BLaER1 (cell line): ENCODE measurements around the gene JOSD2.
A peak's percentile ranks its signal among the peaks of the same experiment; 100 is the strongest.

ENCODE experiments used
- H3K27ac ChIP-seq: shearing (Covaris generic); formaldehyde crosslinking; 2 replicates; pipeline ENCODE4 v1.8.1; 2022
- H3K27me3 ChIP-seq: shearing (Covaris generic); formaldehyde crosslinking; 2 replicates; pipeline ENCODE4 v1.8.1; 2022
- H3K36me3 ChIP-seq: shearing (Covaris generic); formaldehyde crosslinking; 2 replicates; pipeline ENCODE4 v1.8.1; 2022
- H3K4me1 ChIP-seq: shearing (Covaris generic); formaldehyde crosslinking; 2 replicates; pipeline ENCODE4 v1.8.1; 2022
- H3K4me2 ChIP-seq: shearing (Covaris generic); formaldehyde crosslinking; 2 replicates; pipeline ENCODE4 v1.8.1; 2022
- H3K4me3 ChIP-seq: shearing (Covaris generic); formaldehyde crosslinking; 2 replicates; pipeline ENCODE4 v1.8.1; 2022
- H3K9ac ChIP-seq: shearing (Covaris generic); formaldehyde crosslinking; 2 replicates; pipeline ENCODE4 v1.8.1; 2022
- H3K9me3 ChIP-seq: shearing (Covaris generic); formaldehyde crosslinking; 2 replicates; pipeline ENCODE4 v1.8.1; 2022
- H4K20me1 ChIP-seq: shearing (Covaris generic); formaldehyde crosslinking; 2 replicates; pipeline ENCODE4 v1.8.1; 2022
- Cebpa-rat ChIP-seq: shearing (Covaris generic); IDR thresholded peaks from 2 replicates; pipeline ENCODE4 v1.8.1; 2022

Gene JOSD2

DNA sequence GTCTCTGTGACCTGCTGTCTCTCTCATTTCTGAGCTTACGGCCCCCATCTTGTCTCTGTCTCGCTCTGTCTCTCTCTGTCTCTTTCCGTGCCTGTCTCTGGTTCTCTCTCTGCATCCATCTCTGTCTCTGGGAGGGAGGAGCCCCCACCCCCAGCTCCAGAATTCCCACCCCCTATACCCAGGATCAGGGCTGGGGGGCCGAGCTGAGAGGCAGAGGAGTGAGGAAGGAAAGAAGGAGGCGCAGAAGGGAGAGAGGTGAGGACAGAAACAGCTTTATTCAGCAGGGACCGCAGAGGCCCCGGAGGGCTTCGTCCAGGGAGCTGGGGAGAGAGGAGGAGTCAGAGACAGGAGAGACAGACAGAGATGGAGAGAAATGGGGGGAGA lies 14.0 kb downstream of the JOSD2 start:
- TF ChIP-seq Cebpa-rat = no peak
- no peak overlapping the region for H3K9ac ChIP-seq
- H3K4me2 ChIP-seq = no peak overlapping the region
- H3K36me3 ChIP-seq = no peaks in the 10 kb centered on the region
- no peaks in the 10 kb centered on the region for H4K20me1 ChIP-seq
- no peak overlapping the region for H3K27ac ChIP-seq
- no peaks in the 10 kb centered on the region for H3K9me3 ChIP-seq
- H3K27me3 ChIP-seq = peaks cover 7% of the 10 kb centered on the region; the same call in 1 of the 2 replicates
- no peak overlapping the region for H3K4me3 ChIP-seq
- H3K4me1 ChIP-seq = peaks cover 36% of the 10 kb centered on the region

DNA sequence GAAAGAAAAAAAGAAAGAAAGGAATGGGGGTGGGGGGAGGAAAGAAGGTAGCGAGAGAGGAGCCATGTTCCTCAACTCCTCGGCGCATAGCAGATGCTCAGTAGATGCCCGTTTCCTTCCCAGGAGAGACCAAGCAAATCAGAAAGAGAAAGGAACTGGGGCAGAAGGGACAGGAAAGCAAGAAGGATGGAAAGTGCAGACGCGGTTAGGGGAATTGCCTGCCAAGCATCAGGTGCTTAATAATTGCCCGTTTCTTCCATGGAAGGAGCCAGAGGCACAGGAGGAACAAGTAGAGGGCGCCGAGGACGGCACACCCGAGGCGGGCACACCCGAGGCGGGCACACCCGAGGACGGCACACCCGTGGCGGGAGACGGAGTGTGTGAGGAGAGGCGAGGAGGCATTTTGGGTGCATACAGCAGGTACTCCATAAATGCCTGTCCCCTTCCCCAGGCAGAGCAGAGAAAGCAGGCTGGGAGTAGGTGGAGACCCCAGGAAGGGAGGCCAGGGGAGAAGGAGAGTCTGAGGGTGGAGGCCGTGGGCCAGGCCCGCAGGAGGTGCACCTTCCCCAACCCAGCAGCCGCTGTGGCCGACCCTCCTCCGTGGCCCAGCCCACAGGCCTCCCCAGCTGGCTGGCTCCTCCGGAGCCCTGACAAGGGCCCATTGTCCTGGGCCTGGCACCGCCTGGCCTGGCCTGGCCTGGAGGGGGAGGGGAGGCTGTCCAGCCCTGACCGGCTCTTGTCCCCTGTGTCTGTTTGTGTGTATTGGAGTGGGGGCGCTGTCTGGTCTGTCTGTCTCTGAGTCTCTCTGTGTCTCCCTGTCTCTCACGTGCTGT lies 14.6 kb downstream of the JOSD2 start:
- Histone ChIP-seq H3K27ac (no peak overlapping the region), H3K4me2 (no peak overlapping the region), H4K20me1 (no peaks in the 10 kb centered on the region), H3K36me3 (no peaks in the 10 kb centered on the region), H3K4me1 (peaks cover 36% of the 10 kb centered on the region), H3K27me3 (peaks cover 10% of the 10 kb centered on the region; the same call in 1 of the 2 replicates), H3K9ac (no peak overlapping the region), H3K4me3 (no peak overlapping the region), H3K9me3 (no peaks in the 10 kb centered on the region)
- no peak for TF ChIP-seq Cebpa-rat

- H3K9ac ChIP-seq = no peak overlapping the region
- H3K27ac ChIP-seq = no peak overlapping the region
- H3K27me3 ChIP-seq = peaks cover 10% of the 10 kb centered on the region; the same call in 1 of the 2 replicates
- no peaks in the 10 kb centered on the region for H3K9me3 ChIP-seq
- no peaks in the 10 kb centered on the region for H4K20me1 ChIP-seq
- no peak overlapping the region for H3K4me3 ChIP-seq
- peaks cover 25% of the 10 kb centered on the region for H3K4me1 ChIP-seq
- no peak for TF ChIP-seq Cebpa-rat
- no peaks in the 10 kb centered on the region for H3K36me3 ChIP-seq
- H3K4me2 ChIP-seq = no peak overlapping the region
Measured at GRCh38 chr19:50495020-50495531, 15.9 kb downstream of the JOSD2 start.

GRCh38 chr19:50494186-50495019 lies 16.6 kb downstream of the JOSD2 start:
- Histone ChIP-seq H3K27ac (no peak overlapping the region), H4K20me1 (no peaks in the 10 kb centered on the region), H3K4me1 (peaks cover 21% of the 10 kb centered on the region), H3K9me3 (no peaks in the 10 kb centered on the region), H3K27me3 (peaks cover 10% of the 10 kb centered on the region; the same call in 1 of the 2 replicates), H3K4me2 (no peak overlapping the region), H3K9ac (no peak overlapping the region), H3K4me3 (no peak overlapping the region), H3K36me3 (no peaks in the 10 kb centered on the region)
- TF ChIP-seq Cebpa-rat = no peak

- no peaks in the 10 kb centered on the region for H3K9me3 ChIP-seq
- H3K4me3 ChIP-seq = no peak overlapping the region
- no peak for TF ChIP-seq Cebpa-rat
- H3K36me3 ChIP-seq = no peaks in the 10 kb centered on the region
- H3K27ac ChIP-seq = no peak overlapping the region
- no peak overlapping the region for H3K9ac ChIP-seq
- H4K20me1 ChIP-seq = no peaks in the 10 kb centered on the region
- peaks cover 10% of the 10 kb centered on the region; the same call in 1 of the 2 replicates for H3K27me3 ChIP-seq
- no peak overlapping the region for H3K4me2 ChIP-seq
- H3K4me1 ChIP-seq = peaks cover 28% of the 10 kb centered on the region
Measured at GRCh38 chr19:50493171-50493570, 17.8 kb downstream of the JOSD2 start.

- Histone ChIP-seq H3K4me1 (peaks cover 35% of the 10 kb centered on the region), H3K9me3 (no peaks in the 10 kb centered on the region), H4K20me1 (no peaks in the 10 kb centered on the region), H3K9ac (no peak overlapping the region), H3K4me2 (peak overlapping the region; percentile 80), H3K27ac (peak overlapping the region; percentile 30; the same call in 1 of the 2 replicates), H3K36me3 (no peaks in the 10 kb centered on the region), H3K27me3 (peaks cover 10% of the 10 kb centered on the region; the same call in 1 of the 2 replicates), H3K4me3 (no peak overlapping the region)
- no peak for TF ChIP-seq Cebpa-rat
Measured at GRCh38 chr19:50492303-50493052, 18.5 kb downstream of the JOSD2 start.

DNA sequence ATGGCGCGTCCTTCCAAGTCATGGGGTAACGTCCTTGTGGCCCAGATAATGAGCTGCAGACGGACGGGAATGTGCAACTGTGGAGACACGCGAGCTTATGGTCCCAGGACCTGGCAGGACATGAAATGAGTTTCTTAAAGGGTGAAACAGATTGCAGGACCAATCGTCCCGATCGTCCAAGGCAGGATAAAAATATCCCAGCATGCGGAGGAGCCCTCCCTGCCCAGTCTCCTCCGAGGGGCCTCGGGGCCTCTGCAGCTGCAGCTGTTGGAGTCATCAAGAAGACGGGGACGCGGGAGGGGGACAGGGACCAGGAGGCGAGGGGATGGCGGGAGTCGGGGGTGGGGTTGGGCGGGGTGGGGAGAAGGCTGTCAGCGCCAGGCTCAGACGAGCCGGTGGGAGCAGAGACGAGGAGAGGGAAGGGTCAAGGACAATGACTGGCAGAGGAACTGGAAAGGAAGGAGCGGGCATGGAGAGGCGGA lies 20.0 kb downstream of the JOSD2 start:
- H4K20me1 ChIP-seq = no peaks in the 10 kb centered on the region
- H3K9me3 ChIP-seq = peaks cover 11% of the 10 kb centered on the region; the same call in 1 of the 2 replicates
- H3K27ac ChIP-seq = no peak overlapping the region
- no peak overlapping the region for H3K9ac ChIP-seq
- H3K4me1 ChIP-seq = peaks cover 39% of the 10 kb centered on the region
- no peak overlapping the region for H3K4me2 ChIP-seq
- H3K27me3 ChIP-seq = peaks cover 10% of the 10 kb centered on the region; the same call in 1 of the 2 replicates
- no peaks in the 10 kb centered on the region for H3K36me3 ChIP-seq
- no peak for TF ChIP-seq Cebpa-rat
- H3K4me3 ChIP-seq = no peak overlapping the region

DNA sequence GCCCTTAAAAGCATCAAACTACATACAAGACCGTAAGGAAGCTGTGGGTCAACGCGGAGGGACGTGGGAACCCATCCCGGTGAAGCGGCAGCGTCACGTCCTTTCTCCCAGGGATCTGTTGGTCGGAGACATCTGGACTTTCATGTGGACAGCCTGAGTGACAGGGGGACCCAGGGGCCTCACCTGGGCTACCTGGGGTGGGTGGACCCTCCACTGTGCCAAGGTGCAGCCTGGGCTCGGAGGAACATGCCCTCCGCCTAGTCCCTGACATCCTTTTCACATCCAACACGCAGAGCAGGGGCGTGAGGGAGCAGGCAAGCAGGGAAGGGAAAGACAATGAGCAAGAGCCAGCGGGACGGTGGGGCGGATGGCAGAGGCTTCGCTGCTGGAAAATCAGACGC lies 20.6 kb downstream of the JOSD2 start:
- no peak for TF ChIP-seq Cebpa-rat
- no peak overlapping the region for H3K9ac ChIP-seq
- H3K4me3 ChIP-seq = no peak overlapping the region
- no peaks in the 10 kb centered on the region for H4K20me1 ChIP-seq
- H3K9me3 ChIP-seq = peaks cover 11% of the 10 kb centered on the region; the same call in 1 of the 2 replicates
- peaks cover 10% of the 10 kb centered on the region; the same call in 1 of the 2 replicates for H3K27me3 ChIP-seq
- H3K4me1 ChIP-seq = peaks cover 39% of the 10 kb centered on the region
- H3K36me3 ChIP-seq = no peaks in the 10 kb centered on the region
- no peak overlapping the region for H3K27ac ChIP-seq
- H3K4me2 ChIP-seq = no peak overlapping the region

- peaks cover 11% of the 10 kb centered on the region; the same call in 1 of the 2 replicates for H3K9me3 ChIP-seq
- no peak for TF ChIP-seq Cebpa-rat
- peak overlapping the region; percentile 66 for H3K4me2 ChIP-seq
- H4K20me1 ChIP-seq = no peaks in the 10 kb centered on the region
- peaks cover 10% of the 10 kb centered on the region; the same call in 1 of the 2 replicates for H3K27me3 ChIP-seq
- H3K36me3 ChIP-seq = no peaks in the 10 kb centered on the region
- H3K4me3 ChIP-seq = no peak overlapping the region
- no peak overlapping the region for H3K27ac ChIP-seq
- H3K9ac ChIP-seq = no peak overlapping the region
- H3K4me1 ChIP-seq = peaks cover 47% of the 10 kb centered on the region
Measured at GRCh38 chr19:50489461-50490011, 21.5 kb downstream of the JOSD2 start.
